Measurements from ENCODE around the gene SRGAP2B.
"Not testable (repeated sequence)": the region's sequence is repeated elsewhere in the genome, so short reads cannot be mapped to it uniquely, and the experiment has no call there.

SRGAP2B gene

DNA sequence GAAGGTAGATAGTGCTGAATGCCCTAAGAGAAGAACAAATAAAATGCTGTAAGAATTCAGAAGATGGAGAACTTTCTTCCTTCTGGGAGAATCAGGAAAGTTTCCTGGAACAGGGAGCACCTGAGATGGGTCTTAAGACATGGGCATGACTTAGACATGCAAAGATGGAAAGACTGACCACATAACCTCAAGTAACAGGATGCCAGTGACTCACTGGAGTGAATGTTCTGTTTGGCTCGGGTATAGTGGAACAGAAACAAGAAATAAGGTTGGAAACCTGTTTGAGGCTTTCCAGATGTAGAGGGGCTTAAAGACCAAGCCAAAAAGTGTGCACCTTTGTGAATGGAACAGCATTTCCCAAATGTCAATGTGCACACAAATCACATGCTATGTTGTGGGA, 102.2 kb downstream of the SRGAP2B start:
- DNase-seq = not testable (repeated sequence)

GRCh38 chr1:144990611-144991010, 104.5 kb downstream of the SRGAP2B start:
- not testable (repeated sequence) for DNase-seq

DNA sequence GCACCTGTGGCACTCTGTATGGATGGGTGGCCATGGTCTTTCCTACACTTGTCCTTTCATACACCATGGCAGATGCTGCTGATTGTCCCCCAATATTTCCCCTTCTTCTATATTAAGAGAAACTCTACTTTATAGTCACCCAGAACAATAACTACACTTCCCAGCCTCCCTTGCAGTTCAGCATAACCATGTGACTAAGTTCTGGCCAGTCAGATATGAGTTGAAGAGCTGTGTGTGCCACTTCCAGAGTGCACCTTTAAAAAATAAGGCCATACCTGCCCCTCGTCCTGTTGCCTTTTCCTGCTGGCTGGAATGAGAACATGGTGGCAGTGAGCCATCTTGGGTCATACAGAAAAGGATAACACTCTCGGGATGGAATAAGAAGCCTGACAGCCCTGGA, 108.0 kb downstream of the SRGAP2B start:
- not testable (repeated sequence) for DNase-seq

DNA sequence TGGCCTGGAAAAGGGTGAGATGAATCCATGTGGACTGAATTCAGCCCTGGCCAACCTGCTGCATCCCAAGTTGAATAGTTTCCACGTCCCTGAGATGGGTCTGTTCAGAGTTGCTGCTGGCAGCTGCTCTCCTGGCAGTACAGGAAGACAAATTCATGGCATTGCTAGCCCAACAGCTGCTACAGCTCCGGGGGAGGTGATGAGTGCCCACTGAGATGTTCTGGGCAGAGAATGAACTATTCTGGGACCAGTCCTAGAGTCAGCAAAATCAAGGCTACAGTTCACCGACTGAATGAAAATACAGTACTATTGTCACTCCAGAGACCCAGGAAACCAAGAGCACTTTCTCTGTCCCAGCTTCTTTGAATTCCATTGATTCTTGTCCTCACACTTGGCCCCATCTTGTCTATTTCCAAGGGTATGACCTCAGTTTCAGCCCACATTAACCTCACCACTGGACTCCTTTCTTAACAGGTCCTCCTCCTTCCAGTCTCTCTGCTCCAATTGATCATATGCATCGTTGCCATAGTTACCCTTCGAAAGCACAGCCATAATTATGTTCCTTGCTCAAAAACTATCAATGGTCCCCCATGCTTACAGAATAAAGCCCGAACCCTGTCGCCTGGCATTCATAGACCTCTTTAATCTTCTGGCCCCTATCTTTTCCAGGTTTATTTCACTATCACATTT, 108.8 kb downstream of the SRGAP2B start:
- not testable (repeated sequence) for DNase-seq

DNA sequence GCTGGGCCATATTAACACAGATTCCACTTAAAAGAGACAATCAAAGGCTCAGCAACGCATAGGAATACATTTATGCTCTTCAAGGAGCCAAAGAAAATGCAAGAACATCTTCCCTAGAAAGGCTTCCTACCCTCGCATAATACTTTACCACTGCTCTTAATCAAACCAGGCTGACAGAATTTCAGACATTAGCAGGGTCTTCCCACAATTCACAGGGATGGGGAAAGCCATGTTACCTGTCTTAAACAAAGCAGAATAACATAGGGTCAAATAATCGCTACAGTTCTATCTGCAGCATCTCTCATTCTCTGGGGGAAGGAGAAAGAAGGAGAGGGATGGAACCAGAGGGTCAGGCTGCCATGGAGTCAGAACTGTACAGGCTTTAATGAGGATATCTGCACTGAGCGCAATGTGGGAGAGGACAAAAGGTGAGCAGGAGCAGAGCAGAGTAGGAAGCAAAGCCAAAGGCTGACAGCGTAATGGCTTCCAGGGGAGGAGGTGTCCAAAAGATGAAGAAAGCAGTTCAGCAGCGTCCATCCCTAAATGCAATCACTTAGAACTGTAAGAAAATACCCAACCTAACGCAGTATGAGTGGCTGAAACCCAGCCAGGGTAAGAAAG, 109.5 kb downstream of the SRGAP2B start:
- not testable (repeated sequence) for DNase-seq

DNA sequence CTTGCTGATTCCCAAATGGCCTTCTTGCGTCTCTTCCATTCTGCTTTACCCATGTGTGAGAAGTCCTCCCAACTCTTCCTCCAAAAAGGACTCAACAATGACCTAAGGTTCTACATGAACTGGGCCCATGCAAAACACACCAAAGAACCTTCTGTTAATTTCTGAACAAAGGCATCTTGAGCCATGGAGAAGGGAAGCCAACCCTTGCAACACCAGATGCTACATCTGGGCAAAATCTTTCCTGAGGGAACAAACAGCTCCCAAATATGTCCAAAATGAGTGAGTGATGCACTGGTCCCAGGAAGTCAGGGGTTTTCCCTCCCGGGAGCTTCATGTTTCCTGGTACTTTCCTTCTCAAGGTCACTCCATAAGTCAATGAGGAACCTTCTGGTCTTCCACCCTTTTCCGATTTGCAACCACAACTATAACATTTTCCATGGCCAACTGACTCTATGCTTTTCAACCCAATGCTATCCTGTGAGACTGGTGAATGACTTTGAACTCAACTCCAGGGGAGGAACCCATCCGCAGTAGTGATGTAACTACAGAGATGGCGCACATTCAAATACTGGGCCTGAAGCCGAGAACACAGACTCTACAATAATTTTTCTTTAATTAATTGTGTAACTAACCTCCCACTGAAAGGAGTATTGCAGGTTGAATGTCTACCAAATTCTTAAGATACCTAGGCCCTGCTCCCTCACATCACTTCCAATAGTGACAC, 112.2 kb downstream of the SRGAP2B start:
- not testable (repeated sequence) for DNase-seq

DNA sequence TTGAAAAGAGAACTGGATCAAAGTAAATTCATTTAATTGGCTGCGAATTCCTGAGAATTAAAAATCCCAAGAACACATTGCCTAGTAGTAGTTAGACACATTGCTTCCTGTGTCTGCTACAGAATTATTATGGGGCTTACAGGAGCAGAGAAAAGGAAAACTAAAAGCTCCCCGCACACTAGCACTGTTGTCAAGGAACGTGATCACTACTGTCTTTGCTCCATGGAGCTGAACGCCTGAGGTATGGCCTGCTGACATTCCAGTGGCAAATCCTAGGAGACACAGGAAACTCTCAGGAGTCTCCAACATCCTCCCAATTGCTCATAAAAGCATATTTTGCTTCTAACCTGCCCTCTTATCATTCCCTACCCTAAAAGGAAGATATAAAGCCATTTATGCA, 114.0 kb downstream of the SRGAP2B start:
- not testable (repeated sequence) for DNase-seq

DNA sequence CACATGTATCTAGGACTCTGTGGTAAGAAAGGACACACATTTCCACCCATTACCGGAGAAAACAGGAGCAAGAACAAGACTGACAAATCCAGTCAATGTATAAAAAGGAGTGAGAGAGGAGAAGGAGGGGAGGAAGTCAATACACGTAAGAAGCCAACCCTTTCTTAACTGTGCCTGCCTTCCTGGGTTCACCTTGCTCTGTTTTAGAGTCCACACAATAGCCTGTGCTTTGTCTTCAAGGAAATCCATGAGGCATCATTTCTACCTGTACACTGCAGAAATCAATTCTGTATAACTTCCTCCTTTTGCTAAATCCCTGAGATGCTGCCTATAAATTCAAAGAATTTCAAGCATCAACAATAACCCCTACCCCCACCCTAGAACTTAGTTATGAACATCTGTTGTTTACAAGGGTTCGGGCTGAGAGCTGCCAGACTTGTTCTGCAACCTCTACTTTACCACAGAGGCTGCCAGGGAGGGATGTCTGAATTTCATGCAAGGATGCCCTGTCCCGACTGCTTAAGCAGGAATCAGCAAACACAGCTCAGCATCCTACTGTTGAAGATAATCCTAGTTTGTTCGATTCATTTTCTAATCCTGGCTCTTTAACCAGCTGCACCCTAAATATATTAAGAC, 115.0 kb downstream of the SRGAP2B start:
- not testable (repeated sequence) for DNase-seq

DNA sequence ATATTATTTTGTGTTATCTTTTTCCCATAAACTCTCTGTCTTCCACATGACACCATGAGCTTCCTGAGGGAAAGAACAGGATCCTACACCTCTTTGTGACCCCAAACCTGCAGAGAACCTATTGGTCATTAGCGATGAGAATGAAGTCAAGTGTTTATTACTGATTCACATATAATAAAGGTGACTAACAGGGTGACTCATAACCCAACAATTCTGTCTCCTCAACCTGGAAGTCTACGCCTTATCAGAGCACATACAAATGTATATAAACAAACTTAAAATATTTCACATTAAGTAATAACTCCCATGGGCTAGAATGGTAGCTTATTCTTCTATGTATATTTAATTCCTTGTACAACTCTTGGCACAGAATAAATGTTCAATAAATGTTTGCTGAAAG, 117.3 kb downstream of the SRGAP2B start:
- not testable (repeated sequence) for DNase-seq

DNA sequence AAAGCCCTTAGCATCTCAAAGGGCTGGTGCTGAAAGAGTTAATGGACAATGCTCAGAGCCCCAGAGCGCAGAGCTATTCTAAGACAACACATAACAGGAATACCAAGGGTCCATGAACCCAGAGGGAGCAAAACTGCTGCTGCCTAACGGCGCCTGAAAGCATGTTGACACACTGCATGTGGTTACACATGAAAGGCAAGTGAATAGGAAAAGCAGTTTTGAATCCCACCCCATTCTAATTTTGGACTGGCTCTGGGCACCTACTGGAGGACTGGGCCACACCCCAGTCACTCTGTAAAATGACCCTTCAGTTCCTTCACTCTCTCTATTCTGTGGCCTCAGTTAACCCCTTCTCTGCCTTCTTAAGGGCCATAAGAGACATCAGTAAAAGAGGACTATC, 123.2 kb downstream of the SRGAP2B start:
- DNase-seq = not testable (repeated sequence)

- DNase-seq = not testable (repeated sequence)
Measured at GRCh38 chr1:144966488-144966887, 128.6 kb downstream of the SRGAP2B start.

GRCh38 chr1:144964765-144965164, 130.4 kb downstream of the SRGAP2B start:
- not testable (repeated sequence) for DNase-seq

DNA sequence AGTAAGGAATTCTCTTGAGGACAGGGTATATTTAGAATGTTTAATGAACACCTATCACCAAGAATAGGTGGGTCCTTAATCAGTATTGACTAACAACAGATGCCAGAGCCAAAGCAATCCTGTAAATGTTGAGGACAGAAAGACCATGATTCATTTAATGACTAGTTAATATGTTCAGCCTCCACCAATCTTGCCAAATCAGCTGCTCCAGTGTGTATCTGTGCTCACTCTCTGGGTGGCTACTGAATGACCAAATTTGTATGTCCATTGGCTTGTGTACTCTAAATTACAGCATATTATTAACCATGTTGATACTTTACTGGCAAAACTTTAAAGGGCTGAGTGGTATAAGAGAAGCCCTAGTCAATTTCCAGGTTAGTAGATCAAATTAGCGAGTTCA, 130.9 kb downstream of the SRGAP2B start:
- DNase-seq = not testable (repeated sequence)

GRCh38 chr1:144963571-144963970, 131.6 kb downstream of the SRGAP2B start:
- not testable (repeated sequence) for DNase-seq

- not testable (repeated sequence) for DNase-seq
Measured at GRCh38 chr1:144961604-144962583, 133.2 kb downstream of the SRGAP2B start.

GRCh38 chr1:144960929-144961488, 134.1 kb downstream of the SRGAP2B start:
- not testable (repeated sequence) for DNase-seq

DNA sequence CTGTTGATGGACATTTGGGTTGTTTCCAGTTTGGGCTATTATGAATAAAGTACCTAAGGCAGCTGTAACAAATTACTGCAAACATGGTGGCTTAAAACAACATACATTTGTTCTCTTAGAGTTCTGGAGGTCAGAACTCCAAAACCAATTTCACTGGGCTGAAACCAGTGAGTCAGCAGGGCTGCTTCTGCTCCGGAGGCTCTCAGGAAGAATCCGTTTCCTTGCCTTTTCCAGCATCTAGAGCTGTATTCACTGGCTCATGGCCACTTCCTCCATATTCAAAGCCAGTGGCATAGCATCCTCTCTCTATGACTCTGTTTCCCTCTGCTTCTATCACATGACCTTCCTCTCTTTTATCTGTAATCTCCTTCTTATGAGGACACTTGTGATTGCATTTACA, 146.7 kb downstream of the SRGAP2B start:
- DNase-seq = not testable (repeated sequence)

DNA sequence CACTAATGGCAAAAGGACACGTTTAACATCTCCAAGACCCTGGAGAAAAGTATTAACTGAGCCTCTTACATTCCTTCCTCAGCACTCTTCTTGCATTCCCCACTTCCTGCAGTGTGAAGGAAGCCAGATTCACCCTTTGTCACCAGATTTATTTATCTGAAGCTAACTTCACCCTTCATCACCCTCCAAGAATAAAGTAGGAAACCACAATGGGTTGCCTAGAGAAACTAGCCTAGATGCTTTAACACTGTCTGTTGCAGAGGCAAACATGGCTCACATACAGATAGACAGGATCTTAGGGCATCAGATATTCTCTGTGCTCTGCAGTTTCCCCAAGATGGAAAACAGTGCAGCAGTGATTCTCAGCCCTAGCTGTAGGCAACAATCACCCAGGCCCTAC, 147.6 kb downstream of the SRGAP2B start:
- DNase-seq = not testable (repeated sequence)

GRCh38 chr1:144946525-144947480, 148.3 kb downstream of the SRGAP2B start:
- not testable (repeated sequence) for DNase-seq

GRCh38 chr1:144941710-144942109, 153.4 kb downstream of the SRGAP2B start:
- not testable (repeated sequence) for DNase-seq

All from activated CD4-positive, alpha-beta T cell treated with anti-CD3 and anti-CD28 coated beads, Interleukin-2, amount 50 U/mL, for 48 hours (primary cell).